A549 (cell line): Measurements from ENCODE around the gene PNPLA3. TPM values are rescaled to one million over a fixed set of nuclear protein-coding genes. Genes with fewer than 3 reads are reported as not detected.
"Not testable (repeated sequence)": the region's sequence is repeated elsewhere in the genome, so short reads cannot be mapped to it uniquely, and the experiment has no call there.

ENCODE experiments used
- ATAC-seq, 2 experiments: fragments of 200-7000 bp in 1 of 2; fragments of >200 bp in 1 of 2; cut with Nextera tagmentation in 1 of 2; cut with Tn5 transposase in 1 of 2; 3 replicates each; pipeline versions ENCODE4 v1.8.0 to v1.9.1; 2018 to 2020; ENCODE audit warnings: mild to moderate bottlenecking in 1 of 2, moderate library complexity in 1 of 2
- CTCF ChIA-PET: fragments of 300-600 bp; sonication (Branson Sonifier 250); formaldehyde crosslinking; extraction: SDS; loops from one replicate; lab custom pipeline; 2021; ENCODE audit warnings: antibody characterized with exemption, inconsistent platforms; lab: Yijun Ruan, JAX
- POLR2A ChIA-PET: fragments of 350-600 bp; formaldehyde crosslinking; extraction: SDS; loops from one replicate; lab custom pipeline; 2021; ENCODE audit warnings: antibody characterized with exemption, inconsistent platforms; lab: Yijun Ruan, JAX
- DNase-seq, 2 experiments: peaks; one replicate each; pipeline versions ENCODE4 v3.0.0 to v3.0.0-alpha.2; 2011 to 2016; ENCODE audit warnings: low read depth in 1 of 2, low spot score in 1 of 2
- FAIRE-seq: peaks from 2 replicates; lab custom pipeline; 2011; peaks lifted over from hg19 to GRCh38; lab: Jason Lieb, UNC
- H3K27ac ChIP-seq, 2 experiments: fragments of >200 bp; sonication (Bioruptor Twin); formaldehyde crosslinking; 3 replicates each; pipeline ENCODE4 v1.5.1; 2016 to 2017
- H3K4me1 ChIP-seq: fragments of >200 bp; sonication (Bioruptor Twin); formaldehyde crosslinking; 3 replicates; pipeline ENCODE4 v1.6.1; 2016
- H3K4me2 ChIP-seq: fragments of >200 bp; sonication (Bioruptor Twin); formaldehyde crosslinking; 3 replicates; pipeline ENCODE4 v1.6.1; 2016
- H3K4me3 ChIP-seq: fragments of >200 bp; sonication (Bioruptor Twin); formaldehyde crosslinking; 3 replicates; pipeline ENCODE4 v1.5.1; 2016
- H3K9me3 ChIP-seq: fragments of >200 bp; sonication (Bioruptor Twin); formaldehyde crosslinking; 3 replicates; pipeline ENCODE4 v1.6.1; 2016
- ATOH8 ChIP-seq: fragments of 250-450 bp; sonication (Bioruptor Pico); IDR thresholded peaks from 2 replicates; pipeline ENCODE4 v1.5.0; 2020; ENCODE audit warnings: low read depth, mild to moderate bottlenecking, moderate library complexity
- CBX8 ChIP-seq: fragments of 200-600 bp; sonication (generic); IDR thresholded peaks from 2 replicates; pipeline ENCODE4 v1.6.1; 2016
- CEBPB ChIP-seq, 2 experiments: fragments of >200 bp in 1 of 2; sonication (Bioruptor Twin) in 1 of 2; formaldehyde crosslinking in 1 of 2; IDR thresholded peaks; 2 replicates each; pipeline ENCODE4 v1.6.1; 2012 to 2016
- CTCF ChIP-seq: fragments of >200 bp; sonication (Bioruptor Twin); formaldehyde crosslinking; IDR thresholded peaks from 3 replicates; pipeline ENCODE4 v1.5.1; 2016
- E2F6 ChIP-seq: IDR thresholded peaks from 2 replicates; pipeline ENCODE4 v1.6.1; 2012; ENCODE audit warnings: low read depth, borderline replicate concordance
- EHMT2 ChIP-seq: fragments of 200-600 bp; sonication (generic); IDR thresholded peaks from 2 replicates; pipeline ENCODE4 v1.6.1; 2016; ENCODE audit warnings: antibody characterized with exemption, low read depth, mild to moderate bottlenecking, moderate library complexity
- ELK1 ChIP-seq: fragments of 150-350 bp; IDR thresholded peaks from 2 replicates; pipeline ENCODE4 v1.6.1; 2014; ENCODE audit warnings: low read depth, mild to moderate bottlenecking, low read length
- ESRRA ChIP-seq: fragments of 150-350 bp; IDR thresholded peaks from 2 replicates; pipeline ENCODE4 v1.6.1; 2014; ENCODE audit warnings: mild to moderate bottlenecking, low read length, borderline replicate concordance
- FOSB ChIP-seq: fragments of 250-450 bp; sonication (Bioruptor Pico); IDR thresholded peaks from 2 replicates; pipeline ENCODE4 v1.5.0; 2020; ENCODE audit warnings: mild to moderate bottlenecking, moderate library complexity
- FOSL2 ChIP-seq, 2 experiments: fragments of 450-650 bp in 1 of 2; fragments of >200 bp in 1 of 2; sonication (Bioruptor Twin) in 1 of 2; formaldehyde crosslinking; IDR thresholded peaks; 2 replicates each; pipeline versions ENCODE4 v1.5.0 to v1.6.1; 2016 to 2020; ENCODE audit warnings: mild to moderate bottlenecking in 1 of 2, moderate library complexity in 1 of 2
- HOXA7 ChIP-seq: fragments of 250-450 bp; sonication (Bioruptor Pico); IDR thresholded peaks from 2 replicates; pipeline ENCODE4 v1.5.0; 2020; ENCODE audit warnings: mild to moderate bottlenecking, moderate library complexity
- HOXB5 ChIP-seq: fragments of 250-450 bp; sonication (Bioruptor Pico); IDR thresholded peaks from 2 replicates; pipeline ENCODE4 v1.5.0; 2020; ENCODE audit warnings: mild to moderate bottlenecking, moderate library complexity
- JUNB ChIP-seq: fragments of >200 bp; sonication (Bioruptor Twin); formaldehyde crosslinking; IDR thresholded peaks from 2 replicates; pipeline ENCODE4 v1.6.1; 2016
- NPAS2 ChIP-seq: fragments of 250-450 bp; sonication (Bioruptor Pico); IDR thresholded peaks from 2 replicates; pipeline ENCODE4 v1.8.0; 2022; ENCODE audit warnings: mild to moderate bottlenecking, moderate library complexity, borderline replicate concordance
- PHF8 ChIP-seq: fragments of 200-600 bp; sonication (generic); IDR thresholded peaks from 2 replicates; pipeline ENCODE4 v1.6.1; 2016; ENCODE audit warnings: low read depth, mild to moderate bottlenecking, antibody characterized with exemption, moderate library complexity, borderline replicate concordance
- RAD21 ChIP-seq, 2 experiments: fragments of >200 bp in 1 of 2; sonication (Bioruptor Twin) in 1 of 2; formaldehyde crosslinking in 1 of 2; IDR thresholded peaks in 1 of 2; conservative IDR thresholded peaks in 1 of 2; 2 replicates in 1 of 2; 3 replicates in 1 of 2; pipeline ENCODE4 v1.6.1; 2012 to 2018; ENCODE audit warnings: inconsistent platforms in 1 of 2
- RCOR1 ChIP-seq: fragments of 150-350 bp; IDR thresholded peaks from 2 replicates; pipeline ENCODE4 v1.6.1; 2014; ENCODE audit warnings: antibody characterized with exemption, low read length, low read depth
- REST ChIP-seq: fragments of 200-600 bp; sonication (generic); IDR thresholded peaks from 2 replicates; pipeline ENCODE4 v1.6.1; 2016; ENCODE audit warnings: antibody characterized with exemption, mild to moderate bottlenecking, moderate library complexity
- RNF2 ChIP-seq: fragments of 200-600 bp; sonication (generic); IDR thresholded peaks from 2 replicates; pipeline ENCODE4 v1.6.1; 2016; ENCODE audit warnings: low read depth, mild to moderate bottlenecking, antibody characterized with exemption, moderate library complexity, borderline replicate concordance
- SMC3 ChIP-seq: fragments of >200 bp; sonication (Bioruptor Twin); formaldehyde crosslinking; IDR thresholded peaks from 3 replicates; pipeline ENCODE4 v1.6.1; 2018; ENCODE audit warnings: inconsistent platforms
- WGBS: methylation state at CpG from one replicate; pipeline ENCODE4 v1.1.6; 2017; ENCODE audit errors: missing lambda C conversion rate; 5-methylcytosine and 5-hydroxymethylcytosine counted together
- polyA plus RNA-seq, 4 experiments: library from polyadenylated mRNA; depleted of rRNA in 3 of 4; stranded (reverse); fragments of >200 nt; fragmentation: RNase III in 1 of 4; extraction: RNeasy Plus Mini Kit Qiagen cat#74134 plus additional on column Dnase treatment in 1 of 4; gene quantifications; 2 replicates in 3 of 4; 3 replicates in 1 of 4; pipeline ENCODE4 v1.2.3, GENCODE V29; 2011 to 2017

PNPLA3 gene
- polyA plus RNA-seq, 2 of the 4 experiments (the other 2 are of a cell fraction) = 1.3 to 1.8 TPM

- ATAC-seq, FAIRE-seq, H3K4me3 ChIP-seq, H3K9me3 ChIP-seq, DNase-seq, POLR2A ChIA-PET: not testable (repeated sequence)
- peaks cover 29% of the 10 kb centered on the region for H3K4me1 ChIP-seq
- H3K27ac ChIP-seq = peak overlapping the region in 1 of 2 experiments; percentile 79; a peak in 3 of 6 replicates
- H3K4me2 ChIP-seq = peak overlapping the region; percentile 27; the same call in 2 of the 3 replicates
- 59% methylated on average over 11 of the region's 12 CpGs for WGBS
- CTCF ChIA-PET = interaction anchor here (0.7 to 7.9 kb wide), 7 partner anchors 12 to 516 kb away, joined by 3 to 97 read pairs (median 3); no protein-coding TSS in a partner anchor
Observed at GRCh38 chr22:43903033-43903432, 20.6 kb upstream of the PNPLA3 start.

- peaks cover 24% of the 10 kb centered on the region for H3K4me1 ChIP-seq
- H3K4me2 ChIP-seq, H3K9me3 ChIP-seq, DNase-seq, H3K4me3 ChIP-seq, FAIRE-seq, POLR2A ChIA-PET, H3K27ac ChIP-seq, ATAC-seq: not testable (repeated sequence)
- TF ChIP-seq CTCF = peak; percentile 16; the same call in 1 of the 3 replicates
- peak in 1 of 2 experiments; percentile 19; a peak in 1 of 5 replicates for TF ChIP-seq RAD21 (conservative IDR thresholded peaks at IDR 0.05 in 1 of 2, IDR thresholded peaks at IDR 0.05 in 1 of 2)
- 0 out of 3 replicates have a peak, but pooled peaks have one; percentile 8 for TF ChIP-seq SMC3
- CTCF ChIA-PET = interaction anchor here (1.0 to 7.9 kb wide), 5 partner anchors 11 to 722 kb away, joined by 3 to 97 read pairs (median 3); no protein-coding TSS in a partner anchor
- WGBS = 10% methylated on average over 6 of the region's 12 CpGs
Observed at GRCh38 chr22:43904412-43904811, 19.2 kb upstream of the PNPLA3 start.

GRCh38 chr22:43905681-43906080 is 17.9 kb upstream of the PNPLA3 start:
- Histone ChIP-seq H3K9me3 (no peaks in the 10 kb centered on the region), H3K4me3 (no peak overlapping the region), H3K4me2 (no peak overlapping the region), H3K4me1 (peaks cover 22% of the 10 kb centered on the region), H3K27ac (no peak overlapping the region)
- CTCF ChIA-PET = interaction anchor here (0.9 to 2.2 kb wide), 4 partner anchors 9 to 23 kb away, joined by 3 to 7 read pairs (median 4); no protein-coding TSS in a partner anchor
- 41% methylated on average over 7 of the region's 7 CpGs for WGBS
- TF ChIP-seq PHF8 = no peak
- TF ChIP-seq NPAS2 (CRISPR knock-in tag) = no peak
- no peak for TF ChIP-seq ATOH8
- no peak for TF ChIP-seq CEBPB (IDR thresholded peaks at IDR 0.05)
- no peak for TF ChIP-seq SMC3
- no peak for TF ChIP-seq FOSL2 (IDR thresholded peaks at IDR 0.05)
- TF ChIP-seq FOSL2 (CRISPR knock-in tag; IDR thresholded peaks at IDR 0.05) = no peak
- no peak for TF ChIP-seq RNF2
- no peak for TF ChIP-seq RCOR1
- no peak for TF ChIP-seq FOSB (CRISPR knock-in tag)
- TF ChIP-seq E2F6 = no peak
- TF ChIP-seq JUNB = no peak
- TF ChIP-seq EHMT2 = no peak
- FAIRE-seq (no peak), DNase-seq (no peak), ATAC-seq (no peak)
- POLR2A ChIA-PET = no interaction called here

- Histone ChIP-seq H3K4me1 (no peaks in the 10 kb centered on the region), H3K4me3 (no peak overlapping the region), H3K9me3 (no peaks in the 10 kb centered on the region), H3K4me2 (no peak overlapping the region), H3K27ac (no peak overlapping the region)
- 0% methylated on average over 1 of the region's 1 CpG for WGBS
- no peak for DNase-seq
- ATAC-seq = no peak
- ChIA-PET CTCF (no interaction called here), POLR2A (no interaction called here)
- no peak for FAIRE-seq
- TF ChIP-seq RNF2 (no peak), CBX8 (no peak), ELK1 (no peak), HOXA7 (no peak), REST (no peak), ESRRA (no peak), HOXB5 (no peak), RCOR1 (no peak), PHF8 (no peak)
Observed at GRCh38 chr22:43909708-43910107, 13.9 kb upstream of the PNPLA3 start.
